ENCODE results near the gene PLEKHA4.

- TF ChIP-seq CTCF (conservative IDR thresholded peaks at IDR 0.05; ENCODE audit: low read depth, low read length) (no peak), EZH2 (IDR thresholded peaks at IDR 0.05; ENCODE audit: borderline replicate concordance, low read depth, low read length, poor library complexity, severe bottlenecking) (no peak)
Measured at GRCh38 chr19:48872182-48872883, 3.9 kb upstream of the PLEKHA4 start, which contains the start of gene PPP1R15A.
